ENCODE data around the gene KCNH2.

Gene KCNH2

DNA sequence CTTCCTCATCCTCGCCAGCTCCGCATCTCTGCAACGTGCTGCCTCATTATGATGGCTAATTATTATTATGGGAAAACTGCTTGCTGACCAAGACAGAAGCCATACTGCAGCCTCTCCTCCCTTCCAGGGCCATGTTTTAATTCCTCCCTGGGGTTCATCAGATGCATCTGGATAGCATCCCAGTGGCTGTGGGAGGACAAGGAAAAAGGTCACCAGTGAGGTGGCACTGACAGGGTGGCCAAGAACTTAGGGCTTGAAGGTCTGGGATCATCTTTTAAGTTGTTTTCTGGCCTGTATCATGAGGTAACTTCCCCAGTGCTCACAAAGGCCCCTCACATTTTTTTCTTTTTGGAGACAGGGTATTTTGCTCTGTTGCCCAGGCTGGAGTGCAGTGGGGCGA lies 39.6 kb downstream of the KCNH2 start:
- DNase-seq (ENCODE audit: low read depth in 2 of 3, low spot score in 2 of 3): no peak

DNA sequence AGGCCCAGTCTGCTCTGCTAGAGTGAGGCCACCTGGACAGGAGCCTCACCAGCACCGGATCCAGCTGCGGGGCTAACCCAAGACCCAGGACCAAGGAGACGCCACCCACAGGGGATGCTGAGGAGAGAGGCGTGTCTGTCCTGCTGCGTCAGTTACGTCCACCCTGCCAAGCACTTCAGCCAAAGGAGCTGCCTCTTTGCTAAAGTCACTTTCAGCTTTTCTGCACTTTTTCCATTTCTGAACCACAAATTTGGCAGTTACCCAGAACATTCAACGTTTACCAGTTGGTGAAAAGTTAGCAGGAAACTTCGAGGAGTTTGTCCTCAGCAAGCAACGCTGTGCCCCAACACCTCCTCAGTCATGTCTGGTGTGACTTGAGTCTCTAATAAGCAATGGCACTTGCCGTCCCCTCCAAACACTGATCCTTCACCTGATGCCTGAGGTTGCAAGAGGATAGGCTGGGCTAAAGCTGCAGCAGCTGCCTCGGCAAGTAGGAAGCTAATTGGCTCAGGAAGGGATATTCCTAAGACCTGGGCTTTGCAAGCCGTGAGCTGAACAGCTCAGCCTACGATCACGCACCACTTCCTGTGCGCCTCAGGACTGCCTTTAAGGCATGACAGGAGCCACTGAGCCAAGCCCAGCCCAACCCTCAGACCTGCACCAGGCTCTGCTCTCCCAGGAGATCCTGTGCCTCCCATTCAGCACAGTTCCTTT lies 40.1 kb downstream of the KCNH2 start:
- DNase-seq (ENCODE audit: low read depth in 2 of 3, low spot score in 2 of 3): no peak

DNA sequence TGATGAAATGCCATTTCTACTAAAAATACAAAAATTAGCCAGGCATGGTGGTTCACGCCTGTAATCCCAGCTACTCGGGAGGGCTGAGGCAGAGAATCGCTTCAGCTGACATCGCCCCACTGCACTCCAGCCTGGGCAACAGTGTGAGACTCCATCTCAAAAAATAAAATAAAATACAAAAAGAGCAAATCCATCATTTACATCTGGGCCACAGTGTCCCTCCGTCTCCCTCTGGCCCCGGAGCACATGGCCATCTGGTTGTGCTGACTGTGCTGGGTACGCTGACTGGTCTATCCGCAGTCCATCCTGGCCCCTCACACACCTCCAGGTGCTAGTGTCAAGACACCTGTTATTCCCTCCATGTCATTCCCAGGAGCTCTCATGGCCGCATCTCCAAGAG lies 42.1 kb downstream of the KCNH2 start:
- no peak for DNase-seq (ENCODE audit: low read depth in 2 of 3, low spot score in 2 of 3)

DNA sequence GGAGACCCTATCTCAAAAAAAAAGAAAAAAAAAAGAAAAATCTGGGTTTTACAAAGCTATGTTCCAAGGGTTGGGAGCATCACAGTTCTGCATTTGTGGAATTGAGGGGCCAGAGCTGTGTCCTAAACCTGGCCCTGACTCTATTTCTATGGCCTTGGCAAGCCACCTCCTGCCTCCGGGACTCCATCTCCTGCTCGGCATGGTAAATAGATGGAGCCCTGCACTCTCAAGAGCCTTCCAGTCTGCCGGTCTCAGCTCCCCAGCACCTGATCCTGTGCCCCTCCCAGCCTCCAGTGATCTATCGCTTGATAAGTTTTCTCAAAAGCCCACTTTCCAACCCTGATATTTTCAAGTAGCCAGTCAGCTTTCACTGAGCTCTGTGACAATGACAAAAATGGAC lies 43.0 kb downstream of the KCNH2 start:
- DNase-seq (ENCODE audit: low read depth in 2 of 3, low spot score in 2 of 3): no peak

DNA sequence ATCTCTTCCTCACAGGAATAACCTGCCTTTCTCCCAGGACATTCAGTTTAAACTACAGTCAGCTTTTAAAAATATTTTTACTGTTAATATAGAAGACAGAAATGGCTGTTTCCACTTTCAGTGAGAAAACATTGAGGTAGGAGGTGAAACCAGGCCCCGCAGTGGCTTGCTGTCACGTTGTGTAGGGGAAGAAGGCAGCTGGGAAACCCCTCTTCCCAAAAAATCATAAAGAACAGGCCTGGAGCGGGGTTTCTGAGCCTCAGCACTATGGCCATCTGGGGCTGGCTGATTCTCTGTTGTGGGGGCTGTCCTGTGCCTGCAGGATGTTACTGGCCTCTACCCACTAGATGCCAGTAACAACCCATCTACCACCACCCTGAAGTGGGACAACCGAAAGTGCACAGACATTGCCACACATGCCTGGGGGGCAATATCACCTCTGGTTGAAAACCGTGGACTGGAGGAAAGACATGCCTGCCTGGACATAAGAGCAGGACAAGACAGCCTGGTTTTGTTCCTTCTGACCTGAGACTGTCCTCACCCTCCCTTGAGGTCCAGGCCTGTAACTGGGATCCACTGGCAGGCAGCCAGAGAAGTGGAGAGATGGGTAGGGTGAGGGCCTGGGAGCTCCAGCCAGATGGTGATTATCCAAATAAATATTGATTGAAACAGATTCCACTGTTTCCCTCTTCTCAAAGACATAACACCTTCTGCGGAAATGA lies 43.9 kb downstream of the KCNH2 start:
- DNase-seq (ENCODE audit: low read depth in 2 of 3, low spot score in 2 of 3): no peak

DNA sequence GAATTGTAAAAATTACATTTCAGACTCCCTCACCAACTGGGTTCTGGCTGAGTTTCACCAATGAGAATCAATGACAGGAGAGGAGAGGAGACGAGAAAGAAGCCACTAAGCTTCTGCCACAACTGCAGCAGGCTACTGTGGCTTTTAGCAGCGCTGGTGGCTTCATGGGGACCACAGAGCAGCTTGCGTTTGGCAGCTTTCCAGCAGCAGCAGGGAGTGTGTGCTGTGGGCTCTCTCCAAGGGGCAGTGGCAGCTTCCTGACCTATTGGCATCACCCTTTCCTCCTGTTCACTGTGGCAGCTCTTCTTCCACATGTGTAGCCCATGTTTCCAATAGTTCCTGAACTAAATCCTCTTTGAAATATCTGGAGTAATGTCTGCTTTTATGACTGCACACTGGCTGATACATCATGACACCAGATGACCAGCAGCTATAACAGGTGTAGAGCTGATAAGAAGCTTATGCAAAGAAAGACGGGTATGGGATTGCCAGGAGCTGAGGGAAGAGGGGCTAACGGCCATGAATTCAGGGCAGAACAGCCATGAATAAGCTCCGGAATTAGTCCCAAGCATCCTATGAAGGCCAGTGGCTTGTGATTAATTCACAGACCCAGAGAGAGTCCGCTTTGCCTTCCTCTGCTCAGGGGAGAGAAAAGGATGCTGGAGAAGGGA lies 46.8 kb downstream of the KCNH2 start:
- no peak for DNase-seq (ENCODE audit: low read depth in 2 of 3, low spot score in 2 of 3)

DNA sequence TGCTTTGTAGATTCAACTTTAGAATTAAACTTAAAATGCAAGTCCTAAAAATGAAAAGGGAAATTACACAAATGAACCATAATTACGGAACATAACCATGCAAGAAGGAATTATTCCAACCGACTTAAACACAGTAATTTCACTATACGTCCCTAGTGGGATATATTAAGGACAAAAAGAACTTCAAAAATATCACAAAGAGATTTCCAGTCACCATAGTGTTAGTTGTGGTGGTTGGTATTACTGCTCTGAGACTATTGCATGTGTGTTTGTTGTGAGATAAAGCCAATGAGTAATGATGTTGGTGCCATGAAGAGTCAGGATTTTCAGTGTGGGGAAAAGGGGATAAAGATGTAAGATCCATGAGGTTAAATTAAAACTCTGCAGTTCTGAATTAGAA lies 49.6 kb downstream of the KCNH2 start:
- DNase-seq (ENCODE audit: low read depth in 2 of 3, low spot score in 2 of 3): no peak

DNA sequence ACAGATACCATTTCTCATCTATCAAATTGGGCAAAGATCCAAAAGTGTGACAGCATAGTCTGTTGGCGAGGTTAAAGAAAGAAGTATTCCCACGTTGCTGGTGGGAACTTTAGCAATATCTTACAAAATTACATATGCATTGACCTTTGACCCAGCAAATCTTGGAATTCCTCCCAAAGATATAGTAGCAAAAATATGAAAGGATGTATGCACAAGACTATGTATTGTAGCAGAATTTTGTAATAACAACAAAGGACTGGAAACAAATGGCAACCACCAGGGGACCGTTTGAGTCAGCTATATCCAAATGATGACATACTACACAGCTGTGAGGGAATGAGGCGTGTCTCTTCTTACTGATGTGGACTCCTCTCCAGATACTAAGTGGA lies 50.2 kb downstream of the KCNH2 start:
- DNase-seq (ENCODE audit: low read depth in 2 of 3, low spot score in 2 of 3): no peak

DNA sequence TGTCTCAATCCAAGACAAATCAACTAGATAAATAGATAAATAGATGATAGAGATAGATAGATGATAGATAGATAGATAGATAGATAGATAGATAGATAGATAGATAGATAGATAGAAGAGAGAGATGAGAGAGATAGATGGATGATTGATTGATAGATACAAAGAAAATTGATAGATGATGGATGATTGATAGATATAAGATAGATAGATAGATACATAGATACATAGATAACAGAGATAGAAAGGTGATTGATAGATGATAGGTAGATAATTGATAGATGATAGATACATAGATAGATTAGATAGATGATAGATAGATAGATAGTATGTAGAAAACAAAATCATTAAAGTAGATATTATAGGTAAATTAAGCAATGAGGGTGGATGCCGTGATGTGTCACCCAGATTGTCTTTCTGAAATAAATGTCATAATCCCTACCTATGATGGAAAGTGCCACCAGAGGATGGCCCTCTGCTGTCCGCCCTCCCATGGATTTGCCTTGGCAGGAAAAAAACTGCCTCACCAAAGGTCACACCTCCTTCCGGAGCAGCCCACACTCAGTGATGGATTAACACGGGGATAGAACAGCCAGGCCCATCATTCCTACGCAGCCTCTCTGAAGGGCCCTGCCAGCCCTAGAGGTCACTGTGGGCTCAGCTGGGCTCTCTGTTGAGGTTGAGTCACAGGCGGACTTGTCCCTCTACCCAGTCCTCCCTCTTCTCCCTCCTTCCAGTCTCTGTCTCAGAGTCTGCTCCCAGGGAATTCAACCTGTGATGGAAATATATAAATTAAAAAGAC lies 50.8 kb downstream of the KCNH2 start:
- DNase-seq (ENCODE audit: low read depth in 2 of 3, low spot score in 2 of 3): no peak

DNA sequence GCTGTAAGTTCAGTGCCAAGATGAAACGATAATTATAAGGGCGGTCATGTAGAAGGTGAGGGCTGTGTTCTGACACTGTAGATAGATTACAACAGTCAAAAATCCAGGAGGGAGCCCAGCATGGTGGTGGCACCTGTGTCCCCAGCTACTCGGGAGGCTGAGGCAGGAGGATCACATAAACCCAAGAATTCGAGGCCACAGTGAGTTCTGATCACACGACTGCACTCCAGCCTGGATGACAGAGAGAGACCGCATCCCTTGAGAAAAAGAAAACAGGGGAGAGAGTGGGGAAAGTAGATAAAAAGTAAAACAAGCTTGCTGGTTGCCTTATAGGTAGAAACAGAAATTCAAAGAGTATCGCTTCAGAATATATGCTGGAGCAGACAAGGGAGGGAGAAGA lies 52.1 kb downstream of the KCNH2 start:
- no peak for DNase-seq (ENCODE audit: low read depth in 2 of 3, low spot score in 2 of 3)

DNA sequence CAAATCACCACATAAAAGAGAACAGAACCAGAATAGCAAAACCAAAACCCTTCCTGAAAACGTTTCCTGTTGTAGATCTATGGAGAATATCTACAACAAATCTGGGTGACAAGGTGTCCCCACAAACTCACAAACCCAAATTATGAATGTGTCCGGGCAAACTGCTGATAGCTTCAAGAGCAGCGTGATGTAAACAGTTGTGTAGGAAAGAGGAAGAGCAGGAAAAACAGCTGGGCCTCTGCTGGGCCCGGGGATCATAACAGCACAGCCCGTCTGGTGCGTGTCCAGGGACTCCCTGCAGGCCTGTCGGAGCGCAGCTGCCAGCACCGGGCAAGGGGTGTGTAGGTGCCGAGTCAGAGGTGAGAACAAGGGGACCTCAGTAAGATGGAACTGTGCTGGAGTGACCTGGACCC lies 53.7 kb downstream of the KCNH2 start:
- DNase-seq (ENCODE audit: low read depth in 2 of 3, low spot score in 2 of 3): no peak

DNA sequence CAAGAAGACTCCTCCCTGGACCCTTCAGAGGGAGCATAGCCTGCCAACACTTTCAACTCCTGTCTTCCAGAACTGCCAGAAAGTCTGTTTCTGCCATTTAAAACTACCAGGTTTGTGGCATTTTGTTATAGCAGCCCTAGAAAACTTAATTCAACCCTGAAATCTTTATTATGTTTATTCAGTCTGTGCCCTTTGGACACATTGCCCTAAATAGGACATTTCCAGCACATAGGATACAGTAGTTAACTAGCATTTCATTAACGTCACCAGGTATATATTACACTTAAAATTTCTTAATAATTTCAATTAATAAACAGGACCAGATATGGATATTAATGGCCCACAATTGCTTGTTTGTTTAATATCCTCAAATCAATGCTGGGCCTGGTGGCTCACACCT lies 54.3 kb downstream of the KCNH2 start:
- no peak for DNase-seq (ENCODE audit: low read depth in 2 of 3, low spot score in 2 of 3)

DNA sequence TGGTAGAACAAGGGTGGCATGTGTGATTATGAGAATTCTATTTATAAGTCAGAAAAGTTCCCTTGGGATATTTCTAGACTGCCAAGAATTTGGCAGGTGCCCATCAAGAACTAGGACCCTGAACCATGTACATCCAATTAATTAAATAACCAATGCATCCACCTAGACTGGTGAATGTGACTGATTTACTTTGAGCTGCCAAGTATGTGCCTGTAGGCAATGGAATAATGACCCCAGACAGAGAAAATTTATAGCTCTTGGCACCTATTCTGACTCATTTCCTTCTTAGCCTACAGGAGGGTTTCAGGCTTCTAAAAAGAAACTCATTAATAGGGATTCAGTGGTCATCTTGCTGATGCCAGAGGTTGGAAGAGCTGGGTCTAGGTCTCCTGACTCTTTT lies 54.9 kb downstream of the KCNH2 start:
- DNase-seq (ENCODE audit: low read depth in 2 of 3, low spot score in 2 of 3): no peak

DNA sequence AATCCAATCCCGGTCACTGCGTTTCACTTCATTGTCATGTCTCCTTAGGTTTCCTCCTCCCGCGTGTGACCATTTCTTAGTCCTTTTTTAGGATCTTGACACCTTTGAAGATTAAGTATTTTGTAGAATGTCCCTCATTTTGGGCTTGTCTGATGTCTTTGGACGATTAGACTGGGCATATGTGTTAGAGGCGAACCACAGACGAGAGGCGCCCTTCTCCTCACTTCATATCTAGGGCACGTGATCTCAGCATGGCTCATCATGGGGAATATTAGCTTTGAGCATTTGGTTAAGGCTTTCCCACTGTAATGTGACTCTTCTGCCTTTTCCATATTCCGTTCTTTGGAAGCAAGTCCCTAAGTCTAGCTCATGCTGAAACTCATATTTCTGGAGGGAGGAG lies 59.0 kb downstream of the KCNH2 start:
- no peak for DNase-seq (ENCODE audit: low read depth in 2 of 3, low spot score in 2 of 3)

DNA sequence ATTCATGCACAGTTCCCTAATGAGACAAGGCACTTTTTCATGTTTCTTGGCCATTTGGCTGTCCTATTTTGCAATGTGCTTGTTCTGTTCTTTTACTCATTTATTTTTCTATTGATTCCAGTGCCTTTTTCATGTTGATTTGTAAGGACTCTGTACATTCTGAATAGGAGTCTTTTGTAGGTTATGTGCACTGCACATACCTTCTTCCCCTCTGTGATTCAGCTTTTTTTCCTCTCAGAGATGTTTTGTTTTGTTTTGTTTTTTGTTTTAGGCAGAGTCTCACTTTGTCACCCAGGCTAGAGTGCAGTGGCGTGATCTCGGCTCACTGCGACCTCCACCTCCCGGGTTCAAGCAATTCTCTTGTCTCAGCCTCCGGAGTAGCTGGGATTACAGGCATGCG lies 59.7 kb downstream of the KCNH2 start:
- no peak for DNase-seq (ENCODE audit: low read depth in 2 of 3, low spot score in 2 of 3)

DNA sequence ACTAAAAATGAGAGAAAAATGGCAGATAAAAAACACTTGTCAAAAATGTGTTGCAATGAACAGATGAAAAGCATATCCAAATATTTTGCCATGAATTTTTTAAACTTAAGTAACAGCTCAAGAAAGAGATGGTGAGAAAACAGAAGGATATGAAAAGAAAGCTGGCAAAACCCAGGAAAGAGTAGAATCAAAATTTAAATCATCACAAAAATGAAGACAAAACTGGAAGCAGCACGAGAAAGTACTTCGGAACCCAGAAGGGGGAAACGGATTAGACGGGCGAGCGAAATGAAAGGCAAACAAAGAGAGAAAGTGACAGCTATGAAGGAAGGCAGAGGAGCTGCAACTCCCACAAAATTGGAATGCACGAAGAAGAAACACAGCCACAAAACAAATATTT lies 60.2 kb downstream of the KCNH2 start:
- no peak for DNase-seq (ENCODE audit: low read depth in 2 of 3, low spot score in 2 of 3)

DNA sequence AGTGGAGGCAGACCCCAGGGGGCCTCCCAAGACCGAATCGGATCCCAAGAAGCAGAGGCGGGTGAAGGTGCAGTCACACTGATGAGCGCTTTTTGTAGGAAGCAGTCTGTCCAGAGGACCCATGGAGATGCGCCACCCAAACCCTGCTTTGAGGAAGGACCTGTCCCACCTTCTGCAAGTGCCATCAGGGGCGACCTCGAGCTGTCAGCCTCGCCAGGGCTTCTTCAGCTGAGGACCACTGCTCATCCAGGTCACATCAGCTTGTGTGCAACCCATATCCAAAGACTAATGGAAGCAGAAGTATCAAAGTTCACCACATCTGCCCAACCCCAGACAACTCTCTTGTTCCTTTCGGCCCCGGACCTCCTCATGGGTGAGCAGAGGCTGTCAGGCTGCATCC lies 61.5 kb downstream of the KCNH2 start:
- DNase-seq (ENCODE audit: low read depth in 2 of 3, low spot score in 2 of 3): no peak

DNA sequence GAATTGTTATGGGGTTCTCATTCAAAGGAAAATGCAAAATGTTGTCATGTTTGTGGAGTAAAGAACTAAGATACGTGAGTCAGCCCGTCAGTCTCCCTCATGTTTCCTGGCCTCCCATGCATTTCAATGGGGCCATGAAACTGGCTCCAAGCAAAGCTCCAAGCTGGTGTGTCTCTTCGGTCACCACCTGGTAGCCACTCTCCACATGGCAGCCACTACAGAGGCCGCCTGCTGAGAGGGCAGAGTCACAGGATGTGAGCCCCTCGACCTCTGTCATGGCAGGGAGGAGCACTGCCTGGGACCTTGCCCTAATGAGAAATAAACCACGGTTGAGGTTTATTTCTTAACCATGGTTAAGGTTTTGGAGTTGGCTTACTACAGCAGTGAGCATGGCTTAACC lies 63.2 kb downstream of the KCNH2 start:
- DNase-seq (ENCODE audit: low read depth in 2 of 3, low spot score in 2 of 3): no peak

DNA sequence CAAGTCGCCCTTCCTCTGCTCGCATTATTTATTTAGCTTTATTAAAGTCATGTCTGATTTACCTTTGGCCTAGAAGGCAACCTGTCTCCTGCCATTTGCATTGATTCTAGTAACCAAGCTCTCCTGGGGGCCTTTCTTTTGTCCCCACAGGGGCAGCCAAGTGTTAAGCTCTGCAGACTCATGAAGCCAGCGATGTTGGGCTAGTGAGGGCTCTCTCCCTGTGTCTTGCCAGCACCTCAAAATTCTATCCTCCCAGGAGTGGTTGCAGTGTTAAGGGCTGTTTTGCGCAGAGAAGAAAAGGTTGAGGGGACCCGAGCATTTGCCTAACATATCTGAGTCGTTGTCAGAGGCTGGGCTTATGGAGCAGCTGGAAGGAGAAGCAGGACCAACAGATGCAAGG lies 63.9 kb downstream of the KCNH2 start:
- DNase-seq (ENCODE audit: low read depth in 2 of 3, low spot score in 2 of 3): no peak

DNA sequence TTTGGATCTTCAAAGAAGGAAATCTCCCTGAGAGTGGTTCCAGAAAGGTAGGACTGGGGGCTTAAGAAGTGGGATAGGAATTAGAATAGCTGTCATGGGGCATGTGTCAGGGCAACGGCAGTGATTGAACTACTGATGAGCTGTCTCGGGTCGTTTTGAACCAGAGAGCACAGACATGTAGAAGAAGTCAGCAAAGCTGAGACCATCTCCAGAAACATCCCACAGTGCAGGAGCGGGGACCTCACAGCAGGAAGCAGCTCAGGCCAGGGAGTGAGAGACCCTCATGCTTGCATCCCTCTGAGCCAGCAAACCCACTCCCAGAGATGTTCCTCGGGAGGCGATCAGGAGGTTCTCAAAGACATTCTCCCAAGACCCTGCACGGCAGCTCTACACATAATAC lies 65.7 kb downstream of the KCNH2 start:
- no peak for DNase-seq (ENCODE audit: low read depth in 2 of 3, low spot score in 2 of 3)

DNA sequence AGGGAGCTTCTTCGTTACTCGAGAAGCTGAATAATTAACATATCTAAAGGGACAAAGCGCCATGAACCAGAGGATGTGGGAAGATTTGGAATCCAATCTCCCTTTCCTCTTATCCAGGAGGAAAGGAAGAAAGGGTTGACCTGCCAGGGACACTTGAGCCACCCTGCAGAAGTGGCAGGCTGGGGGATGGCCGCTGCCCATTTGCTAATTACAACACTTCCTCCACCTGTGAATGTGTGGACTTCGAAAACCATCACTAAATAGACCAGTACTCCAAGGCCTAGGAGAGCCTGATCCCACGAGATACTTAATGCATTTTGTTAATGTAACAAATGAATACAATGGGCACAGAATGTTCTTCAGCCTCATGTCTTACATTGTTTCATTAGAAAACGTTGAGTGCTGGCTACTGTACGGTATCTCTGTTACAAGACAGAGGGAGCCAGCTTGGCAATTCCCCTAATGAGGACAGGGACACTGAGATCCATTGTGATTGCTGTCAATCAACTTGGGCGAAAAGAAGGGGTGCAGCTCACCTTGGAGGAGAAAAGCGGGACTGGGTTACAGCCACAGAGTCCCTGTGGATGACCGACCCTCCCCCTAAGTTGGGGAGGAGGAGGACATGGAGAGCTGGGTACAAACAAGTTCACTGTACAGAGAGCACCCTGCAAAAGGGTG lies 66.4 kb downstream of the KCNH2 start:
- DNase-seq (ENCODE audit: low read depth in 2 of 3, low spot score in 2 of 3): no peak

Data from activated CD8-positive, alpha-beta memory T cell treated with anti-CD3 and anti-CD28 coated beads for 48 hours (primary cell).